ENCODE data around the gene ZDHHC22. TPM values are rescaled to one million over a fixed set of nuclear protein-coding genes. Genes with fewer than 3 reads are reported as not detected.
A peak's percentile ranks its signal among the peaks of the same experiment; 100 is the strongest.

The ZDHHC22 gene
- total and polyA plus RNA-seq, 12 donors, result 0.06 to 1.2 (median 0.24) TPM; not detected in 7

DNA sequence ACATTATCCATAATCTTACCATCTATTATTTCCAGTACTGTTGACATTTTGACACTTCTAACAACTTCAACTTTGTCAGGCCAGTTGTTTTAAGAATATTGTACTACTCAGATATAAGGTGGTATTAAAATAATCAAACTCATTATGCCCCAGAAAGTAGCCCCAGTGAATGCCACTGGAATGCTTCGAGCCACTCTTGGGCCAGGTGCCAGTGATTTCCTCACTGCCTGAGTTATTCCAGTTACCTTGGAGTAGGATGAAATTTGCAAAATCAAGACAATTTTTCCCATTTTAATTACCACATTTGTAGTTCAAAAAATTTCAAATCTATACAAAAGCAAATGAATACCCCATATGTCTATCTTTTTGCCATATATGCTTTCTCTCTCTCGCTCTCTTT is 34.4 kb downstream of the ZDHHC22 start:
- TF ChIP-seq POLR2A (IDR thresholded peaks at IDR 0.05), result no peak
- TF ChIP-seq, protein P1, sequence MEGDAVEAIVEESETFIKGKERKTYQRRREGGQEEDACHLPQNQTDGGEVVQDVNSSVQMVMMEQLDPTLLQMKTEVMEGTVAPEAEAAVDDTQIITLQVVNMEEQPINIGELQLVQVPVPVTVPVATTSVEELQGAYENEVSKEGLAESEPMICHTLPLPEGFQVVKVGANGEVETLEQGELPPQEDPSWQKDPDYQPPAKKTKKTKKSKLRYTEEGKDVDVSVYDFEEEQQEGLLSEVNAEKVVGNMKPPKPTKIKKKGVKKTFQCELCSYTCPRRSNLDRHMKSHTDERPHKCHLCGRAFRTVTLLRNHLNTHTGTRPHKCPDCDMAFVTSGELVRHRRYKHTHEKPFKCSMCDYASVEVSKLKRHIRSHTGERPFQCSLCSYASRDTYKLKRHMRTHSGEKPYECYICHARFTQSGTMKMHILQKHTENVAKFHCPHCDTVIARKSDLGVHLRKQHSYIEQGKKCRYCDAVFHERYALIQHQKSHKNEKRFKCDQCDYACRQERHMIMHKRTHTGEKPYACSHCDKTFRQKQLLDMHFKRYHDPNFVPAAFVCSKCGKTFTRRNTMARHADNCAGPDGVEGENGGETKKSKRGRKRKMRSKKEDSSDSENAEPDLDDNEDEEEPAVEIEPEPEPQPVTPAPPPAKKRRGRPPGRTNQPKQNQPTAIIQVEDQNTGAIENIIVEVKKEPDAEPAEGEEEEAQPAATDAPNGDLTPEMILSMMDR (IDR thresholded peaks at IDR 0.05), result no peak
- Histone ChIP-seq H3K36me3 (replicated peaks in 1 of 2) (peaks cover 0 to 31% of the 10 kb centered on the region in 2 donors), H3K27ac (no peak overlapping the region), H3K4me3 (no peak overlapping the region), H3K9me3 (replicated peaks in 1 of 3) (no peaks in the 10 kb centered on the region), H3K27me3 (no peaks in the 10 kb centered on the region), H3K4me1 (replicated peaks in 1 of 2) (peaks cover 5 to 58% of the 10 kb centered on the region in 2 donors)
- intact Hi-C loops (cut with DNase I), result no loop called here
- peak in 6 of 7 donors; percentile 41 to 73 (median 66) for DNase-seq
- 56 to 74% (median 67%) methylated on average over 2 of the region's 2 CpGs for WGBS, 4 donors

DNA sequence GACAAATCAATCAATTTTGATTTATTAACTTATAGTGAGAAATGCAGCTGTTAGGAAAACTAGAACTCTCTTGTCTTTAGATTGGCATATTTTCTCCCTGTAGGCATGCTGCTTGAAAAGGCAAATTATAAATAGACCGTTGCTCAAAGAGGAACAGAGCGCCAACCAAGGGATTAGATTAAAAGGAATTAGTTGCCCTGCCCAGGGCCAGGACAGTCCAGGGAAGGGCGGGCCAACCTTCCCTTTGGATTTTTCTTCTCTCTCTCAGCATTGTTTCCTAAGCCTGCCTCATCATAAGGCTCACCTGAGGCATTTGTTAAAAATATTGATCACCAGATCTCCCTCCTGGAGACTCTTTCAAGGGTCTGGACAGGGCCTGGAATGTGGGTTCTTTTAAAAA is 34.9 kb downstream of the ZDHHC22 start:
- peaks cover 0 to 31% of the 10 kb centered on the region in 2 donors for H3K36me3 ChIP-seq (replicated peaks in 1 of 2)
- intact Hi-C loops (cut with DNase I), result no loop called here
- no peak for TF ChIP-seq POLR2A (IDR thresholded peaks at IDR 0.05)
- TF ChIP-seq, protein P1 (IDR thresholded peaks at IDR 0.05), result no peak
- DNase-seq, result no peak
- H3K4me1 ChIP-seq (replicated peaks in 1 of 2), result peaks cover 5 to 64% of the 10 kb centered on the region in 2 donors
- no peak overlapping the region for H3K4me3 ChIP-seq
- no peaks in the 10 kb centered on the region for H3K9me3 ChIP-seq (replicated peaks in 1 of 3)
- 71 to 77% (median 73%) methylated on average over 3 of the region's 3 CpGs for whole genome bisulfite sequencing, 4 donors
- no peak overlapping the region for H3K27ac ChIP-seq
- no peaks in the 10 kb centered on the region for H3K27me3 ChIP-seq

DNA sequence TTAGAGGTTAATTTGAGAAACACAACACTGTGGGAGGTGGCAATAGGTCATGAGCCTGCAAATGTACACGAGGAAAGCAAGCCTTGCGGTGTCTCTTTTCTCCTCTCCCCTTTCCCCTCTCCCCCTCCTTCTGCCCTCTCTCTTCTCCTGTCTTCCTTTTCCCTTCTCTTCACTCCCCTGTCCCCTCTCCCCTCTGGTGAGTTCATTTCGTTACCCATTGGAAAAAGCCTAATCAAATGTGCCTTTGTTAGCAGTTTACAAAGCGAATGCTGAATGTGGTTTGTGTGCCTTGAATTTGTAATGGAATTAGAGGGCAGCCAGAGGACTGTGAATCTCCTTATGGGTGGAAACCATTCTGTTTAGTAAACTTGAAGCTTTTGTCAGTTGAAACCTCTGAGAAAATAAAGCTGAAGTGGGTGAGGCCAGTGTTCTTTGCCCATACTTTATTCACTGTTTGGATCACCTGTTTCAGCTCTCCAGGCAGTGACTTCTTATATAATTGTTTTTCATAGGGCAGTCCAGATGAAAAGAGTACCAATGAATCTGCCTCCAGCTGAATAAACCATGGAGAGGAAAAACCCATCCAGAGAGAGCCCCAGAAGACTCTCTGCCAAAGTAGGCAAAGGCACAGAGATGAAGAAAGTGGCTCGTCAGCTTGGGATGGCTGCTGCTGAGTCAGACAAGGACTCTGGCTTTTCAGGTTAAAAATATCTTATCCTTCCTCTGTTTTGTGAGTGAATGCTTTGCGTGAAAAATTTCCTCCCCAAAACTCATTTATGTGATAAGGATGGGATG is 36.2 kb downstream of the ZDHHC22 start:
- Histone ChIP-seq H3K4me1 (replicated peaks in 1 of 2) (peaks cover 14 to 69% of the 10 kb centered on the region in 2 donors), H3K36me3 (replicated peaks in 1 of 2) (peaks cover 0 to 22% of the 10 kb centered on the region in 2 donors), H3K9me3 (replicated peaks in 1 of 3) (no peaks in the 10 kb centered on the region), H3K4me3 (no peak overlapping the region), H3K27me3 (no peaks in the 10 kb centered on the region), H3K27ac (peak overlapping the region in 4 of 5 donors; percentile 1 to 75 (median 47))
- 57 to 59% (median 58%) methylated on average over 6 of the region's 6 CpGs for WGBS, 4 donors
- peak in 6 of 7 donors; percentile 43 to 68 (median 58) for DNase-seq
- TF ChIP-seq, protein P1 (IDR thresholded peaks at IDR 0.05), result no peak
- no peak for TF ChIP-seq POLR2A (IDR thresholded peaks at IDR 0.05)
- intact Hi-C loops (cut with DNase I), result no loop called here

DNA sequence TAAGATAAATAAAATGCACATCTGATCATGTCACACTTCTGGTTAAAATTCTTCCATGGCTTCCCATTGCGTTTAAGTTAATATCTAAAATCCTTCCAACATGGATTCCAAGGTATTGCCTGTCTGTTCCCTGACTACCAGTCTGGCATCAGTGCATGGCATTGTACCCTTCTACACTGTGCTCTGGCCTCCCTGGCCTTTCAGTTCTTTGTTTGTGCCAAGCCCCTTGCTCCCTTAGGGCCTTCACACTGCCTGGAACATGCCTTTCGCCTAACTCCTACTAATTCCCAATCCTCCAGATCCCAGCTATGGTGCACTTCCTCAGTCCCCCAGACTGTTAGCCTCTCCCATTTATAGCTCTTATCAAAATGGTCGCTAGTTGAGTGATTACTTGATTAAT is 37.2 kb downstream of the ZDHHC22 start:
- Histone ChIP-seq H3K4me1 (replicated peaks in 1 of 2) (peaks cover 21 to 76% of the 10 kb centered on the region in 2 donors), H3K36me3 (replicated peaks in 1 of 2) (peaks cover 0 to 14% of the 10 kb centered on the region in 2 donors), H3K9me3 (replicated peaks in 1 of 3) (no peaks in the 10 kb centered on the region), H3K4me3 (no peak overlapping the region), H3K27ac (peak overlapping the region in 3 of 5 donors; percentile 22 to 75 (median 32)), H3K27me3 (no peaks in the 10 kb centered on the region)
- no peak for TF ChIP-seq POLR2A (IDR thresholded peaks at IDR 0.05)
- TF ChIP-seq, protein P1 (IDR thresholded peaks at IDR 0.05), result no peak
- WGBS, 4 donors, result 74 to 80% (median 77%) methylated on average over 3 of the region's 3 CpGs
- intact Hi-C loops (cut with DNase I), result no loop called here
- no peak for DNase-seq

Measured in adrenal gland (tissue), 12 donors.